HG02610 (cell line): ENCODE data around the gene GLCCI1.
A peak's percentile ranks its signal among the peaks of the same experiment; 100 is the strongest.

Experiments used
- ATAC-seq: cut with Tn5 transposase; IDR thresholded peaks from one replicate; pipeline ENCODE4 v1.9.1; 2021; ENCODE audit warnings: mild to moderate bottlenecking, moderate library complexity; ENCODE audit not compliant: unreplicated experiment

GLCCI1 gene

DNA sequence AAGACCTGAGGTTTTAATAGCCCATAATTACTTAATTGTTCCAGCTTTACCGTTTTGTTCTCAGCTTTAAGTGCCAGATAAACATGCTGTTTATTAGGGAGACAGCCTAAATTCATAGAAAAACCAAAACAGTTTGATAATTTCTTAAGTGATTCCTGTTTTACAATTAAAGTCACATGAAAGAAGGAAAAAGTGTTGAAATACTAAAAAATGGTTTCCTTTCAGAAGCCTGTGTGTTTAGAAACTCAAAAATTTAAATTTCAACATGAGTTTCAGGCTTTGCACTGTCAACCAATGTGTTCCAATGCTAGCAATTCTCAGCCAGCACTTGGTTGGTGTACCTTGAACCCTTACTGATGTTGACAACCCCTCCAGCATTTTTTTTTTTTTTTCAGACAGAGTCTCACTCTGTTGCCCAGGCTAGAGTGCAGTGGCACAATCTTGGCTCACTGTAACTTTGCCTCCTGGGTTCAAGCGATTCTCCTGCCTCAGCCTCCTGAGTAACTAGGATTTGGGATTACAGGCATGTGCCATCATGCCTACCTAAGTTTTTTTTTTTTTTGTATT lies 158.1 kb downstream of the GLCCI1 start:
- no peak for ATAC-seq

DNA sequence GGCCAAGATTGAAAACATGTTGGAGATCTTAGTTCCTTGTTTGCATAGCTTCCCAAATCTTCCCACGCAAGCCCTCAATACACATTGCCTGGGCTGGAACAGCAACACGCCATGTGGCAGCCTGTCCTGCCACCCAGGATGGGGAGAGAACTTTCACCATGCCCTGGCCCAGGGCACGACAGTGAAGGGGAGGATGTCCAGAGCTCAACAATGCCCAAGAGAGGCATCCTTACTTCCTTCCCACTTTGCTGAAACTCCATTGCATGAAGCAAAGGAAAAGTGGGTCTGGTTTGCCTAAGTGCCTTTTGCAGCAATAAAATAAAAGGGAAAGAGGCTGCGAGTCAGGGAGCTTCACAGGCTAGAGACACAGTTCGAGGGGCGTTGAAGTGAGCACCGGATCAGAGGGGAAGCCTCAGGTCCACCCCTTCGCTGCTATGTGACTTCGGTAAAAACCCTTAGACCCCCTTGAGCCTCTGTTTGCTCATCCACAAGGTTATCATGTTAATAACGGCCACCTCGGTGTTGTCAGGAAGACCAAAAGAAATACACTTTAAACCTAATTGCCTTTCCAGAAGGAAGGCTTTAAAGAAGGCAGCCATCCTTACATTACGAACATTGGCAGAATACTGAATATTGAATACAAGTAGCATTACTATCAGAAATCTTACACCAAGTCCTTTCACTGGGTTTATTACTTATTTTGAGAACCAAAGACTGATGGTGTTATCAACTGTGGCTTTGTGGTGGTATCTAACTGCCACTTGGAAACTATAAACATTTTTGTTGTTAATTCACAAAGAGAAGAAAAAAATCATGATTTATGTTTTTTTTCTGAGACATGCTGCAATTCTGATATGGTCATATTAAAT lies 160.1 kb downstream of the GLCCI1 start:
- no peak for ATAC-seq

DNA sequence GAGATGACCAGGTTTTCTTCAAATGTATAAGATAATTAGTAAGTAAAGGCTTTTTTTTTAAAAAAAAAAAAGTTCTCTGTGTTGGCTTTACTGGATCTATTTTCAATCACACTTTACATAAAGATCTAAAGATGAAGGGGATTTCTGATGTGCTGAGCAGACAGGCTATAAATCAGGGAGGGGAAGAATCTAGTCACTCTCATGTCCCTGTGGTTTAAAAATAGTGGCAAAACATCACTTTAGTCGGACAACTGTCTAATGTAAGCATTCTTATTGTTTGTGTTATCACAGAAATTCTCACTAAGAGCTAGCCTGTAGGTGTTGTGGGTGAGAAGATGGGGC lies 160.7 kb downstream of the GLCCI1 start:
- no peak for ATAC-seq

DNA sequence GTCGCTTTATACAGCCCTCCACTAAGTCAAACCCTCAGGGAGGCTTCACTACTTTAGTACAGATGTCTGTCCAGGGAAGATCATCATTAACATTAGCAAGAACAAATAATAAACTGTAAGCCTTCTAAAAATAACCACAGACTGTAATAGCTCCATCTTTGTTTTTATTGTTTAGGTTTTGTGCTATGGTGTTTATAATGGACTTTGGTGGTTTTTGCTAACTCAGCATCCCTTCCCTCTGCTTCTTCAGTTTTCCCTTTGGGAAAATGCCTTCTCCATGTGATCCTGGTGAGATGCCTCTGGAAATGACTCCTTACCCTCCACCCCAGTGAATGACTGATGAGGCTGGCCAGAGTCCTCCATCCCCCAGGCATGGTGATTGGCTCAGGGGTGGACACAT lies 162.1 kb downstream of the GLCCI1 start:
- ATAC-seq, result no peak

DNA sequence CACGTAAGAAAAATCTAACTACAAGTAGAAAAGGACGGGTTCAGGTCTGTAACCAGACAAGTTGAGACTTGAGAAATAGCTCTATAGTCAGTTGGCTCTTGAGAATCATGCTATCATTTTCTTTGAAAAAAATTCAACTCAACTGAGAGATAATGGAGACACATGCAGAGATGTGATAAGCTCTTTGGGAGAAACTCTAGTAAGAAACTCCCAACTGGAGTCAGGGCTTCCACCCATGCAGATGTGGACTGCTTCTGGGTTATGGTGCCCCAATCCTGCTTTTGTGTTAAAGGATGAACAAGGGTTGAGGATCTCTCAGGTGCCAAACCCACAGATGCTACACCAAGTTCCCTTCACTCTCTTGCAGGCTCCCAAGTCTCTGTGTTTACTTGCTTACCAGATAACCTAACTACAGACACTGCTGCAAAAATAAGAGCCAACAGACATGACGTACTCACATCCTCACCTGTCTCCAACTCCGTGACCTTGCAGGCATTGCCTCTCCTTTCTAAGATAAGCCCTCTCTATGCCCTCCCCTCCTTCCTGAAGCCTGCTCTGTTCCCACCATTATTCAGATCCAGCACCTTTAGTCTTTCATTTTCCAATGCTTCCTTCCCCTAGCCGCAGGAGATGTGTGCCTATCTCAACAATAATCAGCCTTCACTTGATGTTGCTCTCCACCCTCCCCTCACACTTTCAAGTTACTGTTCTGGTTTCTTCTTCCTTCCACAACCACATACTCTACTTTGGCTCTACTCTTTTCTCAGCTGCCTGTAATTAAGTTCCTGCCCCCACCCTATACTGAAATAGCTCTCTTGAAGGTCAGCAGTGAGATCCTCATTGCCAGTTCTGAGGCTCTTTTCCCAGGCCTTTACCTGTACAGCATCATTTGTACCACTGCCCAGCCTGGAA lies 163.4 kb downstream of the GLCCI1 start:
- ATAC-seq, result peak; percentile 40

DNA sequence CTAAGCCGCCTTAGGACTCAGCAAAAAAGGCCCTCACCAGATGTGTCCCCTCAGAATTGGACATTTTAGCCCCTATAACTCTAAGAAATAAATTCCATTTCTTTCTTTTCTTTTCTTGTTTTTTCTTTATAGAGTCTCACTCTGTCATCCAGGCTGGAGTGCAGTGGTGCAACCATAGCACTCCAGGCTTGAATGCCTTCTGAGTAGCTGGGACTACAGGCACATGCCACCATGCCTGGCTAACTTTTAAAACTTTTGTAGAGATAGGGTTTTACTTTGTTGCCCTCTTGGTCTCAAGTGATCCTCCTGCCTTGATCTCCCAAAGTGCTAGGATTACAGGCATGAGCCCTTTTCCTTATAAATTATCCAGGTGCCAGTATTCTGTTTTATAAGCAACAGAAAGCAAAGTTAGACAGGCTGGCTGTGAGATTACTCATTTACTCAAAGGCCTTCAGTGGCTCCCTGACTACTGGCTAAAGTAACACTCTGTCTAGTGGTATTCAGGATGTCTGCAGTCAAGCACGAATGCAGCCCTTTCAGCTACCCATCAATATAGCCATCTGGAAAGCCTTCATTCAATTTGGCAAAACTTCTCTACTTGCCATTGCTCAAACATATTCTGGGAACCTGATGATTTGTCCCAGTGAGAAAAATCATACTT lies 164.7 kb downstream of the GLCCI1 start:
- no peak for ATAC-seq

DNA sequence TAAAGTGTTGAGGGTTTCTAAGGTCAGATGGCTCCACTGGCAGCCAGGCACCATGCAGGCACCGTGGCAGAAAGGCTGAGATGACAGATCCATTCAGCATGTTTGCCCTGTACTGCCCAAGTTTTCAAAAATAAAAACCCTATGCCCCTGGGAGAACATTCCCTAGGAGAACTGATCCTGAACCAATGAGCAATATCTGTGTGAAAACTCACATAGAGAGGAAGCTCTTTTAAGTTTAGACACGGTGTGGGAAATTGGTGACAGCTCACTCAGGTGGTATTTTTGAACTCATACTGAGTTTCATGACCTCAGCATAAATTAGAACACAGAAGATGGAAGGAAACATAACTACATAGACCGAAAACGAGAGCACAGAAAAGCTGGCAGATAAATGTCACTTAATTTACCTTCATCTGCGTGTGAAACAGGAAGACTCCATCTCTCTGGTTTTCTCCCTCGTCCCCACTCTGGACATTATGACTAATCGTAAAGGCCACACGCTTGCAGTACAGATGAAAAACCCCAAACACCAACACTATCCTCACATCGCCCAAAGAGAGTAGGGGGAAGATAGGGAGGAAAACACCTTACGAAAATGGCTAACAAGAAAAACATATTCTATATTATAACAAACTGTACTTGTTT lies 165.6 kb downstream of the GLCCI1 start:
- ATAC-seq, result peak; percentile 79

DNA sequence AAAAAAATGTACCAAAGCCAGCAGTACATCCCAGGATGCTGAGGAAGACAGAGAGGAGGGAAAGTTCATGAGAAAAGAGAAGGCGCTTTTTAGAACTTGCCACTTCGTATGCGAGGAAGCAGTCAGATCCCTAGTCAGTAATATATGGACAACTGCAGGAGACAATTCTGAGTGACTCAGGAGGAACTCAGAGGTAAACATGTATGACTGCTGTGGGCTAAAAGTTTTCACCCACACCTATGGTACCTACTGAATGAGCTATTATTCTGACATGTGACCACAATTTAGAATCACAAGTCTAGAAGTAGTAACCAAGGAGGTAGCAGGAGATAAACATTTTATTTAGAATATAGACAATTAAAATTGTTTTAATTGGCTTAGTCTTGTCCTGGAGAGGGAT lies 166.8 kb downstream of the GLCCI1 start:
- ATAC-seq, result no peak

DNA sequence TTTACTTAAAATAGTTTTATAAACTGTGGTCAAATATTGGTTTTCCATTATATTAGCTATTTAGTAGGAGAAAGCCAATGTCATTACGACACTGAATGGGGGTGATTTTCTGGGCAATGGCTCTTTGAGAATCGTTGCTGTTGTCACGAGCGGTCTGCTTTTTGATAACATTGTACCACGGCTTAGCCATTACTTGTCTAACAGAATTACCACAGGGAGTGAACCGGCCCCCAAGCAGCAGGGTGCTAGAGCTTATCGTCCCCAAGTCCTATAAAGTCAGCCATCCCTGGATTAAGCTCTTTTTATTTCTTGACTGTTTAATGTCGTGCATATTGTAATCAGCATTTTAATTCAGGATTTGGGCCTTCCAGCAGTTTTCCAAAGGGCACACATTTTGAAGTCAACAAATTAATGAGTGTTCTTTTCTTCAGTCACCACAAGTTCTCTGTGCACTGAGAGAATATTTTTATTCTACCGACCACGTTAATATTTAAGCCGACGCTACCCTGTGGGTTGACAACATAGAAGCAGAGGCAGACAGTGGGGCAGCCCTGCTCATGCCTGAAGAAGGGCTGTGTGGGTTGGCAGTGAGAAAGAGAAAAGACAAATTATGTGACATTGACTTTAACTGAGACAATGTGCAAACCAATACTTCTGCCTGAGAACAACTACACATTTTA lies 167.6 kb downstream of the GLCCI1 start:
- ATAC-seq, result no peak
